Spleen (tissue), 7 donors: ENCODE measurements around the gene CTRL.

Experiments used
- POLR2AphosphoS5 ChIP-seq, 3 donors: sonication (generic); formaldehyde crosslinking; IDR thresholded peaks; one replicate each; pipeline ENCODE4 v1.5.1; 2017; ENCODE audit warnings: antibody characterized with exemption in 3 of 3
- TF ChIP-seq, protein P1 (sequence below), 11 experiments: fragments of 200-600 bp in 7 of 11; fragments of 450-650 bp in 4 of 11; sonication (generic) in 4 of 11; IDR thresholded peaks in 8 of 11; conservative IDR thresholded peaks in 3 of 11; 1 replicate in 7 of 11; 2 replicates in 4 of 11; pipeline versions ENCODE4 v1.4.0 to v1.8.0; 2016 to 2021; ENCODE audit warnings: antibody characterized with exemption in 11 of 11, inconsistent platforms in 4 of 11, mild to moderate bottlenecking in 1 of 11
- donor health status: DM: no; HTN: no; CAD: no; lungs with moderate emphysema.
- donor health status: DM: no; HTN: no; CAD: no.
- donor health status: DM: no; HTN: no; CAD: no.

DNA sequence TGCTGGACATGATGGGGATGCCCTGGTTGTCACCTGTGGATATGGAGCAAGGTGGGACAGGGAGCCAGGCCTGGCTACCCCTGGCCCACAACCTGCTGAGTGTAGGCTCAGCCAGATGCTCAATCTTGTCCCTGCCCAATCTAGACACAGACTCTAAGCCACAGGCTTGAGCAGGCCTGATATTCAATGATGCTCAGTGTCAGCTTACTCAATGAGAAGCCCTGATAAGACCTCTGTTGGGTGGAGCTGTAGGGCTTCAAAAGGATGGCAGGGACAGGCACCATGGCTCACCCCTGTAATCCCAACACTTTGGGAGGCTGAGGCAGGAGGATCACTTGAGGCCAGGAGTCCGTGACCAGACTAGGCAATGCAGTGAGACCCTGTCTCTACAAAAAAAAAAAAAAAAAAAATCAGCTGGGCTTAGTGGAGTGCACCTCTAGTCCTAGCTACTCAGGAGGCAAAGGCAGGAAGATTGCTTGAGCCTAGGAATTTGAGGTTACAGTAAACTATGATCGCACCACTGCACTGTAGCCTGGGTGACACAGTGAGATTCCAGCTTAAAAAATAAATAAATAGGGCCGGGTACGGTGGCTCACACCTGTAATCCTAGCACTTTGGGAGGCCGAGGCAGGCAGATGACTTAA lies 8.9 kb upstream of the CTRL start:
- TF ChIP-seq, protein P1, sequence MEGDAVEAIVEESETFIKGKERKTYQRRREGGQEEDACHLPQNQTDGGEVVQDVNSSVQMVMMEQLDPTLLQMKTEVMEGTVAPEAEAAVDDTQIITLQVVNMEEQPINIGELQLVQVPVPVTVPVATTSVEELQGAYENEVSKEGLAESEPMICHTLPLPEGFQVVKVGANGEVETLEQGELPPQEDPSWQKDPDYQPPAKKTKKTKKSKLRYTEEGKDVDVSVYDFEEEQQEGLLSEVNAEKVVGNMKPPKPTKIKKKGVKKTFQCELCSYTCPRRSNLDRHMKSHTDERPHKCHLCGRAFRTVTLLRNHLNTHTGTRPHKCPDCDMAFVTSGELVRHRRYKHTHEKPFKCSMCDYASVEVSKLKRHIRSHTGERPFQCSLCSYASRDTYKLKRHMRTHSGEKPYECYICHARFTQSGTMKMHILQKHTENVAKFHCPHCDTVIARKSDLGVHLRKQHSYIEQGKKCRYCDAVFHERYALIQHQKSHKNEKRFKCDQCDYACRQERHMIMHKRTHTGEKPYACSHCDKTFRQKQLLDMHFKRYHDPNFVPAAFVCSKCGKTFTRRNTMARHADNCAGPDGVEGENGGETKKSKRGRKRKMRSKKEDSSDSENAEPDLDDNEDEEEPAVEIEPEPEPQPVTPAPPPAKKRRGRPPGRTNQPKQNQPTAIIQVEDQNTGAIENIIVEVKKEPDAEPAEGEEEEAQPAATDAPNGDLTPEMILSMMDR (IDR thresholded peaks at IDR 0.05 in 8 of 11, conservative IDR thresholded peaks at IDR 0.05 in 3 of 11) = no peak
- peak in 1 of 3 donors; percentile 9 for TF ChIP-seq POLR2AphosphoS5 (IDR thresholded peaks at IDR 0.05)
